Activated CD4-positive, alpha-beta T cell treated with anti-CD3 and anti-CD28 coated beads, Interleukin-2, amount 50 U/mL, for 48 hours (primary cell): Measurements from ENCODE around the gene CADM1.

Experiments used
- DNase-seq, 2 experiments: peaks; one replicate each; pipeline ENCODE4 v3.0.0-alpha.2; 2020

CADM1 gene

DNA sequence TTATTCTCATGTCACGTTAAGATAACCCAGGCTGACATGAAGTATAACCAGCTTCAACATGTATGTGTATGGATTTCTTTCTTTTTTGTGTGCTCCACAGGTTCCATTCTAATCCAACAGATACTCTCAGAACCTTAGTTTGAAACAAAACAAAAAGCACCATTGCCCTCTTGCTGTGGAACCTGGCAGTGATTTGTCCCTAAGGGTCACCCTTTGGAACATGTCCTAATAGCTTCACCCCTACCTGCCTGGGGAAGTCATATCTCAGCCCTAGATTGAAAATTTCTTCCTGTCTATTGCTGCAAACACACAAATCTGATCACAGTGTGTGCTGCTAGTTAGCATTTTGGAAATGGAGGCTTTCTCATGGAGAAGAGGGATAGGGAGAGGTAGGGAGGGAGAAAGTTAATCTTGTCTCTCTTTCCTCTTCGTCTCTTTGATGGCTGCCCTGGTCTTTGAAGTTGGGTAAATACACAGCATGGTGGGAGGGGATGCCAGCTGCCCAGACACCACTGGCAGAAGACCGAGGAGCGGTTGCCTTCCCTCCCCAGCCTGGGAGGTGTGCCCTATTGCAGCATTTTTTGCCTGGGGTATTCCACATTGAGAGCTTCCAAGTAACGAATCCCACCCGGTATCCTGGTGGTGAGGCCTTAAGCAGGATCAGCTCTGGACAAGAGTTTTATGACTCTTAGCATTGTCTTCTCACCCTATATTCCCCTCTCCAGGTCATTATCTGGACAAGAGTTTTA is 11.6 kb upstream of the CADM1 start:
- no peak for DNase-seq

DNA sequence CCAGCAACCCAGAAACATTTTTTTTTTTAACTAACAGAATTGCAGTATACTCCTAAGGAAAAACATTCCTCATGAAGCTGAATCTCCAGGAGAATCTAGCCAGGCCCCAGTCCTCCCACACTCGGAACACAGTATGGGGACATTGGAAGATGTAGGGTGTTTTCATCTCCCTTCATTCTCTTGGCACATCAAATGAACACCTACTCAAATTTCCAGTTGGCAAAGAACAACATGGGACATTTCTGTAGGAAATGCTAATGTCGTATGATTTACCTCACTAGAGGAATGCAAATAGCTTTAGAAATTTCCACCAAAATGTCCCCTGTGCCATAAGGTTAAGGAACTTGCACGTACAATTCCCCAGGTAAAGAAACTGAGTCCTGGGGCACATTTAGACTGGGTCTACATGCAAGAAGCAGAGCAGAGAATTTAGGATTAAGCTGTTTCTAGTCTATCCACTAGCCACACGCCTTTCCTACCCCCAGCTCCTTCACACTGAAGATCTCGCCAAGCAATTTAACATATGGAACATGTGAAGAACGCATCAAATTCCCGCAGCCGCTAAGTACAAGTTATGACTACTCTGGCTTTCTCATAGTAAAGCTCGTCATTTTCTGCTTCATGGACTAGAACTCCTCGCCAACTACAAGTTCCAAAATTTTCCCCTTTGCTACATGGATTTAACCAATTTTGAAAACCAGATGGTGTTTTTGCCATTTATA is 2.9 kb upstream of the CADM1 start:
- DNase-seq: no peak

DNA sequence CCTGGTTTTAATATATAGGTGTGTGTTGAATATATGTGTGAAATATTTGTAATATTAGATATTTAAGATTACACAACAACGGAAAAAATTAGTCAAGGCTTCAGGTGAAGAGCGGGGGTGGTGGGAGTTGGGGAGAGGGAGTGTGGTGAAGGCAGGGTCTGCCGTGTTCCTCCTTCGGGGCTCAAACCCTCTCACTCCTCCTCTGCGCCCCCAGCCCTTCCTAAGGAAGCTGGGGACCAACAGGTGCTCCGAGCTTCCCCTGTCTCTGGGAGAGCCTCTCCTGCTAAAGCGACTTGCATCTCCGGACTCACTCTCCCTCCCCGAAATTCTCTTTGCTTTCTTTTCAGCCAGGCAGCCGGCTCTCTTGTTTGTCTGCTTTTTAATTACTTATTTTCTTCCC is 960 bp upstream of the CADM1 start:
- DNase-seq: no peak

DNA sequence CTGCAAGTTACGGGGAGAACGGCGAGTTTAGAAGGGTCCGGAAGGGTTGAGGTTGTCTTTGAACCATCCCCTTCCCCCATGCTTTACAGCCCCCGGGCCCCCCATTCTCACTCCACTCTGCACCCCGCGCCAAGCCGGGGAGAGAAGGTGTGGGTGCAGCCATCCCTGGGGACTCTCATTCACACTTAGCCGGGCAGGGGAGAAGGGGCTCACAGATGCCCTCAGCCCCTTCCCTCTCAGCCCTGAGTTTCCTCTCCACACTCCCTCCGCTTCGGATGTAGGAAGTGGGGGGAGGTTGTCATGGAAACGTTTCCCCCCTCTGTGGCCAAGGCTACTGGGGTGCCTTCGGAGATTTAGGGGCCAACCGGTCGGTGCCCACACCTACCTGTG is 334 bp downstream of the CADM1 start:
- peak in 1 of 2 experiments; percentile 0 for DNase-seq

DNA sequence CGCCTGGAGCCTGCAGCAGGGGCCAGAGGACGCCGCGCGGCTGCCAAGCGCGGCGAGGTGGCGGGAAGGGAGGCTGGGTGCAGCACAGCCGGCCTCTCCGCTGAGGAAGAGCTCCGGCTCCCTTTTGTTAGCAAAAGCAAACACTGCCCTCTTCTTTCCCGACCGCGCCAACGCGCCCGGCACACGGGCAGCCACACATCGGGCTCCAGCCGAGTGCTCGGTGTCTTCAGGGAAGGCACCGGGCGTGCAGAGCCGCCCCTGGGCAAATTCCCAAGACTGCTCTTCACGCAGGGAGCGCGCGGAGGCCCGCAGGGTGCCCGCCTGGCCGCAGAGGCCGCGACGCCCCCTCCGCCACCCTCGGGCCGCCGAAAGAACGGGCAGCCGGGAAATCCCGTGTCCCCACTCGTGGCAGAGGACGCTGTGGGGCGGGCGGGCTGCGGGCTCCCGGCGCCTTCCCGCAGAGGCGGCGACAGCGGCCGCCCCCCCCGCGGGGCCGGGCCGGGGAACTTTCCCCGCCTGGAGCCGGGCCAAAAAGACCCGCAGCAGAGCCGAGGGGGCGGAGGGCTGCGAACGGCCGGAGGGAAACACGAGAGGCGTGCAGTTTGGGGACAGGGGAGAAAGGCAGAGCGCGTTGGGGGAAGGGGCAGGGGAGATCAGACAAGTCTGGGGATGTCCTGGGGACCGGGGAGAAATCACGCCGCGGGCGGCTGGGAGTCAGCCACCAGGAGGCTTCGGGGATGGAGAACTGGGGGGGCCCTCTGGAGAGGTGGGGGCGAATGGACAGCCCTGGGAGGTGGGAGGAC is 931 bp downstream of the CADM1 start:
- DNase-seq: peak; percentile 25 to 37

DNA sequence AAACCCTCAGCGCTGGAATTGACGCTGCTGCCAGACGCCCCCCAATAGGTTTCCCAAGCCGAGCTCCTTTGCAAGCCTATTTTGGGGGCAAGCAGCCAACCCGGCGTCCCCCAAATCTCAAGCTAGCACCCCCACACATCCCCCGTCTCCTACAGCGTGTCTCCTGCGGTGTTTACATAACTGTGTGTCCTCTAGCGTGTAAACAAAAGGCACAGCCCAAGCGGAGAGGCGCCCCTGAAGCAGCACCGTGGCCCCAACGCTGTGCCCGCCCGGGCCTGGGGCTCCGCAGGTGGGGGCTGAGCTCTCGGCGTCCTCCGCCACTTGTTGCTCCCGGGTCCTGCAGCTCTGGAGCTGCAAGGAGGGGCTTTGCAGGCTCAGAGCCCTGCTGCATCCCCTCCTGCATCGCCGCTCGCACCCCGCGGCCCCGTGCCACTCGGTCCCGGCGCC is 1.6 kb downstream of the CADM1 start:
- DNase-seq: peak in 1 of 2 experiments; percentile 4

DNA sequence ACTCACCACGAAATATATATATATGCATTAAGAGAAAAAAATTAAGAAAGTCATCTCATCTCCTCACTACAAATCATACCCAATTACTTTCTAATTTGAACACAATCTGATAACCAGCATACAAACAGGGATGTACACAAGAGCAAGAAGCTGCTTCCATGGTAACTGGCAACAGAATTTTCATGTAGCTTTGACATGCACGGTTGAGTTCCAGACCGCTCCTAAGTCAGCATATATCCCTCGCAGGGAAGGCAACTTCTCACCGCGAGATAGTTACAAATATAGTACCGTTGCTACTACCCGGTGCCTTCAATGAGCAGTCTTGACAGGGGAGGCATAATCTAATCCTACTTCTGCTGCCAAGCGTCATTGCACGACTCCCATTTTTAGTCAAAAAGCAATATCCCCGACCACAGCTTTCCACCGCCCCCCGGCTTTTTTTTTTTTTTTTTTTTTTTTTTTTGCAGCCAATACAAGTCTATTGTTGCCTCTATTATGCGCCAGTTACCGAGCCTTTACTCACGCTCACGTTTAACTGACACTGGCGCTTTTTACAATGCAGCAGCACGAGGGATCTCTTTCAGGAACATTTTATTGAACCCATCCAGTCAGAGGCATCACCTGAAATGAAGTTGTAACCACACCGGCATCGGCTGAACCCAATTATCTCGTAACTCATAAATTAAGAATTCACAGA is 2.2 kb downstream of the CADM1 start:
- DNase-seq: peak; percentile 0 to 16

DNA sequence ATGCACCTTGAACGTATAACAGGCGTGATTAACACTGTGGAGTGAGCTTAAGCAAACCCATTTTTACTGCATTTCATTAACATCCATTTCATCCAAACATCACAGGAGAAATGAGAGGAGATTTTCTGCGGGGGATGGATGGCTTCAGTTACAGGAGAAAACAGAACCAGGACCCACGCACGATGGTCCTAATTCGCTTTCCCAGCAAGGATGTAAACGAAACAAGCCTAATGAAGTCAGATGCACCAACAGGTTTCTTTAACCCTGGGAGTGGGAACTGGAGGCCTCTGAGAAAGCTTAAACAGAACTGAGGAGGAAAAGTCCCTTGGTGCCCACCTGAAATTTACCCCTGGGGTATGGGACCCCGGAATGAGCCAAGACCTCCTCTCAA is 2.7 kb downstream of the CADM1 start:
- no peak for DNase-seq

DNA sequence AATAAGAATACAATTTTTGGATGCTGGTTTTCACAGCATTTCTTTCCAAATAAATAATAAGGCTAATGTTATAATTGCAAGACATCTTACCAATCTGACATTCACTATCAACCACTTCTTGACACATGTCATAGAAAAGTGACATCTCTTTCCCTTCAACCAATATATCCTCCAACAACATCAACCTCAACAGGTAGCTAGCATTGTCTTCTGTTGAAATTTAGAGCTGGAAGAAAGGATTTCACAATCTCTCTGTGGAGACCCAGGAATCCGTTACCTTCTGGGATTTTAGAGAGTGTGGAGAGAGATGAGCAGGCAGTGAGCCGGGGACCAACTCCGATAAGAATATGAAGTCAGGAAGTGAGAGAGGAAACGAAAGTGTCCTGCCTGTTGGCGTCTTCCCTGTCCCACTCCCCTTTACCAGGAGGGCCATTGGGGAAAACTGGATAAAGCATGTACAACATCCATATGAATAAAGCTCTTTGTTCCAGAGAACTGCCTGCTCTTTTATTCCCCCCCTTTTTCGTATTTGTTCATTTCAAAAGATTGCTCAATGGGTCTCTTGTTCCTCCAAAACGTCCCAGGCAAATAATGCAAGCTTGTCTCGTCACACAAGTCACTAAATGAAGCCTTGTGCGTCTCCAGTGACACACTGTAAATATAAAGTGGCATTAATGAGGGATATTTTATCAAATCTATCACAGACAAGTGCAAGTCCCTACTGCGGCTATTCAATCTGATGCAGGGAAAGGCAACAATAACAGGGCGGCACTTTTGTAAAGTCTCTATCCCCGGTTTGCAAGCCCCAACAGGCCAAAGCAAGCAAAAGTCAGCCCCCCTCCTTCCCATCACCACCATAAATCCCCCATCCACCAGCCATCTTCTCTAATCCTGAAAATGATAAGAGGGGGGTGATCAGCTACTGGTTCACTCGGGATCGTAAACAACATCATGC is 3.4 kb downstream of the CADM1 start:
- no peak for DNase-seq

DNA sequence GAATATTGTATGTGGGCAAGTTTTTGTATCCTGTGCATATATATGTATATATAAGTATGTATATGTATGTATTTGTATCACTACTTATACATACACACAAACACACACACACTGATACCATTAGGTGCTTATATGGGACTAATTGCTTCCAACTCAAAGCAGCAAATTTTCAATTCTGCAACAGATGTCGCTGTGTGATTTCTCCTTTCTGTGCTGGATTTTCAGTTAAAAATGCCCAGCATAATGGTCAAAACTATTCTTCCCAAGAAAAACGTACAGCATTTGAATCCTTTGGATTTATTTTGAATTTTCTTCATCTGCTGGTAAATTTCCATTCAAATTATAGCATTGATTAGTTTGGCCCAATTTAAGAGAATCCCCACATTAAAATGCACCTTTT is 4.3 kb downstream of the CADM1 start:
- DNase-seq: no peak

DNA sequence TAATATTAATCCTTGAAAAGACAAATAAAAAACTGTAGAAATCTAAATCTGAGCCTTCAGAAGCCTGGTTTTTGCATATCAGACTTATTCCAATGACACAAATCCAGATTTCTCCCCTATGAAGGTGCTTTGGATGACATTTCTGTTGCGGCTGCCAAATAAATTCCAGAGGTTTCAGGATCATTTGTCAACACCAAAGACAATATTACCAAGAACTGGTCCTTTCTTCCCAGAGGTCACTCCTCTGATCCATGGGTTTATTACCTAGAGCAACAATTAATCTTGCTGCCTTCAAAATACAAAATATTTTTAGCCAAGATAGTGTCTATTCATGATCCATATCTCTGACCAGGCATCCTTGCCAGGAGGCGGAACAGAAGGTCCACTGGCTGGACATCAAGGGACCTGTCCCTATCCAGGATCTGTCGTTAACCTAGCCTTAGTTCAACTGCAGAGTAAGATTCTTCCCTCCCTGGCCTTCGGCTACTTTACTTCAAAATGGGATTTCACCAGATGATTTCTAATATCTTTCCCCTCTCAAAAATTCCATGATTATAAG is 4.9 kb downstream of the CADM1 start:
- no peak for DNase-seq

DNA sequence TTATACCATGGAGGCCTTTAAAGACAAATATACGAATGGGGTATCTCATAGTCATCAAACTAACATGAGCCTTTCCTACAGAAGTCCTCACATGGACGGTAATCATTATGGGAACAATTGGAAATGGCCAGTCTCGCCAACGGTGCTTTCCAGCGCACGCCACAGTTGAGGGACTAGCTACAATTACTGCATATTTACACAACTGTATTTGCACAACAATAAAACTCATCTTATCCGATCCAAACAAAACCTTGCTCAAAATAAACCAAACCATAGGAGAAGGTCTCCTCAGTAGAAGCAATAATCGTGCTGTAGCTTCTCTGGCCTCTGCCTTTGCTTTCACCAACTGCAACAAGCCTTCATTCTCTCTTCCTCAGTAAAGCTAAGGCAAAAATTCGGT is 5.9 kb downstream of the CADM1 start:
- DNase-seq: no peak

DNA sequence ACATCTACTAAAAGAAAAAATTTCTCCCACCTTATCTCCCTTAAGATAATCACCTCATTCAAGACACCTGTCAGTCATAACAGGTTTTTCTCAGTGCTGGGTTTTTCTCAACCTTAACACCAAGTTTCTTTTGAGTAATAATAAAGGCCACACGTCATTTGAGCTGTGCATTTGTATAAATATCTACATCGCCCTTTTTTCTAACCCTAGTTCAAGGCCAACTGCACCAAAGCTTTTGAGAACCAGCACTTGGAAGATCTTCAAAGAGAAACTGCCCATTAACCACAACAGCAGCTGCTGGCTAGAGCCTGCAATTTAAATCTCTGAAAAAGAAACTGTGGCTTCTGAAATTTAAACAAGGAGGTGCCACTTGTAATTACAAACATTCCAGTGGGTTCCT is 6.9 kb downstream of the CADM1 start:
- no peak for DNase-seq

DNA sequence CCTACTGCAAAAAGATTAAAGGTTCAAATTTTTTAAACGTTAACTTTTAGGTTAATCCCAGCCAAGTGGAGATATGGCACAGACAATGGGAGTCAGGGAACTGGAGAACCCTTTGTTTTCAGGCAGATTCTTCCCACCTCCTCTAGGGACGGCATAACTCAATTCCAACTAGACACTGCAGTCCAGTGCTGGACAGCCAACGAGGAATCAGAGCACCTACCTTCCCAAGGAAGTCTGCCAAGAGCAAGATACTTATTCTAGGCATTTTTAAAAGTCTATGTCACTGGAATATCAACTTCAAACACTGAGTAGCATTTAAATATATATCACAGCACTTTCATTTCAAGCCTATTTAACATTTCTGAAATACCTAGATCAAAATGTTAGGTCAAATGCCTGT is 7.3 kb downstream of the CADM1 start:
- no peak for DNase-seq

DNA sequence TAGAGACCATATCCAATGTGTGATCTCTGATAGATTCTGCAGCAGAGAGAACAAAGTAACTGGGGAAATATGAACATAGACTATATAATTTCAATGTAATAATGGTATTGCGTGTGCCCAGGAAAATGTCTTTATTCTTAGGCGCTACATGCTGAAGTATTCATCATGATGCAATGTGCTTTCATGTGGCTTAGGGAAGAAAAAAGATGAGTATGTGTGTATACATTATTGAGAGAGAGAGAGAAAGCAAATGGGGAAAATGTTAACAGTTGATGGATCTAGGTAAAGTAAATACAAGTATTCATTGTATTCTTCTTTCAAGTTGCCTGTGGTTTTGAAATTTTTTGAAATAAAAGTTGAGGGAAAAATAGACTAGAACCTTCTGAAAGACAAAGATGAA is 10.3 kb downstream of the CADM1 start:
- DNase-seq: no peak

DNA sequence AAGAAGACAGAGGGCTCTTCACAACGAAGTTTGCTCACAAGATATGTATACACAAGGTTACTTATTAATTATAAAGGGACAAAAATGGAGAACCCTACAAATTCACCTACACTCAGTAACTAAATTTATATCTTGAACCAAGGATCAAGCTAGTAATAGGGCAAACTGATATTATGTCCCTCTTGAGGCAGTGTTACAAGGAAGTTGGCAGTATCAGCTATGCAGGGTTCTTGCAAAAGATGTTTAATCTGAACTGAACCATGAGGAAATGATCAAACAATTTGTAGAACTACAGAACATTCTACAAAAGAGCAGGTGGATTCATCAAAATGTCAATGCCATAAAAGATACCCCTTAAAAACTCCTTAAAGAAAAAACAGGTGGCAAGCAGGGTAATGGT is 10.7 kb downstream of the CADM1 start:
- DNase-seq: no peak

DNA sequence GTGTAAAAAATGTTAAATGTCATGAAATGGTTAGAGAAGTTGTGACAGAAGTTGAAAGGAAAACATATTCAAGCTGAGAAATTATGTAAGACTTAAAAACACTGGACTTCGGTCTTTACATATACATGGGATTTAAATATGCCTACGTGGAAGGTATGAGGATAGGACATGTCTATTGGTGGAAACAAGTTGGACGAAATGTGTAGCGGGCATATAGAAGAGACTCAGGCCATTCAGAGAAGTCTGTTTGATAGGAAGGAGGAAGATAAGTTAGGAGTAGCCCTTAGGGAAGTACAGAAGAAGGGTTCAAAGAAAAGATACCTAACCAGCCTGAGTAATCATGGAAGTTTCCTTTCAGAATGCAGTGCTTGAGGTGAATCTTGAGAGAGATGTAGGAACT is 14.7 kb downstream of the CADM1 start:
- DNase-seq: no peak

DNA sequence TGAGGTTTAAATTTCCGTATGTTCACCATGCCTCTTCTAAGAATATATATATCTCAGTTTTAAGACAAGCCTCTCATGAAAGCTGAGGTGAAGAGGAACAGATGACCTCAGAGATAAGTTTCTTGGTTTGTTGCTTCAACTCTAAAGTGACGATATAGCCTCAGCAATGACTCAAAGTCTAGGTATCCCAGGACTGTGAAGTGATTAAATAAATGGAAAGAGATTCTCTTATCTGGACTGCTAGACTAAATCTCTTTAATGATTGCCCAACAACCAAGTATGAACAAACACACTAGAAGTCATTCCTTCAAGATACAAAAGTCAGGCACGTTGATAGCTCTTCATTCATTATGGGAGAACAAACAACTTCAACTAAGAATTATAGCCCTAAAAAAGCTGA is 15.3 kb downstream of the CADM1 start:
- no peak for DNase-seq

DNA sequence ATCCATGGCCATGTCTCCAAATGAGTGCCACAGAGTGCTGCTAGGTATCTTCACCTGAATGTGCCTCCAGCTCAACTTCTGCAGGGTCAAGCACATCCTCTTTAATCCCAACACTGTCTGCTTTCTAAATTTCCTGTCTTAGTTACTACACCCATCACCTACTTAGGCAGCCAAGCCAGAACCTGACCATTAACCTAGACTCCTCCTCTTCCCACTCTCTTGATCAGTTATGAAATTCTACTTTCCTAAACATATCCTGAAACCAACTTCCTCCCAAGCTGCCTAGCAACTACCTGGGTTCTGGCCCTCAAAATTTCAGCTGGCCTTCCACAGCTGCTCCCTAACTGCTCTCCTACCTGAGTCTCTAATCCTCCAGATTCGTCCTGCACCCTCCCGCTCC is 22.7 kb downstream of the CADM1 start:
- DNase-seq: no peak

DNA sequence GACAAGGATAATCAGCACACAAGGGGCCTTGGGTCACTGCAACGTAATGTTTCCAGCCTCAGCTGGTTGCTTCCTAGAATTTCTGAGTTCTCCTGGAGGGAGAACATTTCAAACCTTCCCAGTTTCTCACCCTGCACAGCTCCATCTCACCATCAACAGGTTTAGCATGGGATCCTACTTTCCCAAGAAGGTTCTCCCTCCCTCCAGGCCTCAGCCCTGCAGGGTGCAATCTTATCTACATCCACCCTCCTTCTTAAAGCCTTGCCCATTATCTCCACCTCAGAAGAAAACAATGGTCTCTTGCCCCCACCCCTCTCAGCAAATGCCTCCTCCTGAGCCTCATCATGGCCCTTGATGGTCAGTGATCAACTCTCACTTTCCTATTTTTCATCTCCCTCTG is 23.6 kb downstream of the CADM1 start:
- DNase-seq: no peak

DNA sequence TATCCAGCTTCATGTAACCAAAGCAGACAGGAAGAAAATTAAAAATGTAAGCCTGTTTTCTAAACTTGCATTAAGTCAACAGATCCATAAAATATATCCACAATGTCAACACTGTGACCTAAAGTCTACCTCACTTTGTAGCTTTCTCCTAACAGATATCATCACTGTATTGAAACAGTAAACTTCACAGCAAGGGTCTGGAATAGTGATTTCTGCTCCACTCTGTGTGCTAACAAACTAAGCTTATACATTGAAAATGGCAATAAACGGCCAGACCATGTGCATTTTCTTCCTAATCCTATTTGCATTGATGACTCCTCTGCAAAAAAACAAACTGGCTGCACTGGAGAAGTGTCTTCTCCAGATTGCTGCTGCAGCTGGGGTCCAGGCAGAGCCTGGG is 26.8 kb downstream of the CADM1 start:
- no peak for DNase-seq
